M059J (cell line): ENCODE data around the gene MCM5. TPM values are rescaled to one million over a fixed set of nuclear protein-coding genes. Genes with fewer than 3 reads are reported as not detected.

Experiments used
- DNase-seq: peaks from one replicate; pipeline ENCODE4 v3.0.0-alpha.2; 2012; ENCODE audit warnings: low read depth
- total RNA-seq: library from RNA; depleted of rRNA; stranded (reverse); fragments of >200 nt; shearing (Covaris generic); gene quantifications from 2 replicates; pipeline ENCODE4 v1.2.3, GENCODE V29; 2014; rRNA removed

MCM5 gene
- 54.9 and 88.6 TPM in 2 replicates for total RNA-seq

DNA sequence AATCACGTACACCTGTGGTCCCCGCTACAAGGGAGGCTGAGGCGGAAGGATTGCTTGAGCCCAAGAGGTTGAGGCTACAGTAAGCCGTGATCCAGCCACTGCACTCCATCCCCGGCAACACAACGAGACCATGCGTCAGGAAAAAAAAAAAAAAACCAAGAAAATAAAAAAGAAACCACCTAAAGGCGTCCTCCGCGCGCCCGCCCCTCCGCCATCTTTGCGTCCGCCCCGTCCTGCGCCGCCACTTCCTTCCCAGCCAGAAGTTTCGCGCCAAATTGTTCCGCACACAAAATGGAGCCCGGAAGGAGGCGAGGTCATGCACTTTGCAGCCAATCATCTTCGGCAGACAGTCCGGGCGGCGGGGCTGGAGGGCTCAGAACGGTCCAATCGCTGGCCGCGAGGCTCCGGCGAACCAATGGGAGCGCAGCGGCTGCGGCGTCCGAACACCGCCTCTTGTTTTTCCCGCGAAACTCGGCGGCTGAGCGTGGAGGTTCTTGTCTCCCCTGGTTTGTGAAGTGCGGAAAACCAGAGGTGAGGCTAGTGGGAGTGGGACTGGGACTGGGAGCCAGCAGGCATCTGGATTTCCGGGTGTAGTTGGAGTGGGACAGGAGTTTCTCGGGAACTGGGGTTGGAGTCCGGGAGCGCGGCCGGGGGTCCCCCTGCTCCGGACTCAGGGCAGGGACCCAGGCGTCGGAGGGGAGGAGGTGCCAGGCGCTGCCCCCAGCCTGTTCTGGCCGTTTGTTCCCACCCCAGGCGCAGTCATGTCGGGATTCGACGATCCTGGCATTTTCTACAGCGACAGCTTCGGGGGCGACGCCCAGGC is at the start of gene MCM5:
Gene MCM5, plus strand, starts transcription at position 463 of the 823 bp plus-strand sequence. Its CDS starts 299 bp downstream, at position 762.
- DNase-seq = peak; percentile 96

GRCh38 chr22:35350539-35351503 is 49.1 kb upstream of the MCM5 start:
- peak; percentile 84 for DNase-seq

- peak; percentile 25 for DNase-seq
Observed at GRCh38 chr22:35352214-35353111, 47.5 kb upstream of the MCM5 start.

GRCh38 chr22:35353318-35353717 is 46.6 kb upstream of the MCM5 start:
- DNase-seq = no peak

DNA sequence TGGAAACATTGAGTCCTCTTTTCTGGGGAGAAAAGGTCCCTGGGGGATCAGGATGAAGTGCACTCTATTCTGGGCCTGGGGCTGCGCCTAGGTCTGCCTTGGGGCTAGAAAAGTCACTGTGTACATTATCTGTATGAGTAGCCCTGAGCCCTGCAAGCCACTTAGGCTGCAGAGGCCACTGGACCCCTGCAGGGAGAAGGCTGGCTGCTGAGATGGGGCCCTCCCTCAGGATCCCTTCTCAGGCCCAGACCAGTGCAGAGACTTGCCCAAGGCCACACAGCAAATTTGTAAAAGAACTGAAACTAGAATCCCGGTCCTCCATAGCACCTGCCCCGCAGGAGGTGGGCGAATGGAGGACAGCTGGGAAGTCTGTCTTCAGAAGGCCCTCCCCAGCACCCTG is 45.9 kb upstream of the MCM5 start:
- no peak for DNase-seq

GRCh38 chr22:35357883-35358621 is 41.9 kb upstream of the MCM5 start:
- DNase-seq = peak; percentile 96

- peak; percentile 29 for DNase-seq
Observed at GRCh38 chr22:35359380-35360065, 40.4 kb upstream of the MCM5 start.

- no peak for DNase-seq
Observed at GRCh38 chr22:35361001-35361558, 38.9 kb upstream of the MCM5 start.

DNA sequence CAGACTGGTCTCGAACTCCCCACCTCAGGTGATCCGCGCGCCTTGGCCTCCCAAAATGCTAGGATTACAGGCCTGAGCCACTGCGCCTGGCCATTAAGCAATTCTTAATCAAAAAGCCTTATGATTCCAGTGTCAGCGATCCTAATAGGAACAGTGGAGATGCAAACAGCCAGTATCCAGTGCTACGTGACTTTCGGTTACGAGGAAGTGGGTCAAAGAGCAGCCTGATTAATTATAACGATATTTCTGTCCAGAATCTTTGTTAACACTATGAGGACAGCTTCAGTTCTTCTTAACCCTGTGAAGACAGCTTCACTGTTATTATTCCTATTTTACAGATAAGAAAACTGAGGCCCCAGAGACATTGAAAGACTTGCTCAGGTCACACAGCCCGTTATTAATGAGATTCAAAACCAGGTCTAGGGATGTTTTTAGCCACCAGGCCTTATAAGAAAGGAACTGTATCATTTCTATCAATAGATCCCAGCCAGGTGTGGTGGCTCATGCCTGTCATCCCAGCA is 36.3 kb upstream of the MCM5 start:
- no peak for DNase-seq

DNA sequence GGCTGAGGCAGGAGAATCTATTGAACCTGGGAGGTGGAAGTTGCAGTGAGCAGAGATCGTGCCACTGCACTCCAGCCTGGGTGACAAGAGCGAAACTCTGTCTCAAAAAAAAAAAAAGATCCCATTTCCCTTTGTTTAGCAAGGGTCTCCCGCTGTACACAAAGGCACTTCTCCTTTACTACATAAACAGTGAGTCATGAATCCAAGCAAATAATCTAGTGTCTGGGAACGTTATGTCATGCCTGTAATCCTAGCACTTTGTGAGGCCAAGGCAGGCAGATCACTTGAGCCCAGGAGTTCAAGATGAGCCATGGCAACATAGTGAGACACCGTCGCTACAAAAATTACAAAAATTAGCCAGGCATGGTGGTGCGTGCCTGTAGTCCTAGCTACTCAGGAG is 35.7 kb upstream of the MCM5 start:
- peak; percentile 80 for DNase-seq

DNA sequence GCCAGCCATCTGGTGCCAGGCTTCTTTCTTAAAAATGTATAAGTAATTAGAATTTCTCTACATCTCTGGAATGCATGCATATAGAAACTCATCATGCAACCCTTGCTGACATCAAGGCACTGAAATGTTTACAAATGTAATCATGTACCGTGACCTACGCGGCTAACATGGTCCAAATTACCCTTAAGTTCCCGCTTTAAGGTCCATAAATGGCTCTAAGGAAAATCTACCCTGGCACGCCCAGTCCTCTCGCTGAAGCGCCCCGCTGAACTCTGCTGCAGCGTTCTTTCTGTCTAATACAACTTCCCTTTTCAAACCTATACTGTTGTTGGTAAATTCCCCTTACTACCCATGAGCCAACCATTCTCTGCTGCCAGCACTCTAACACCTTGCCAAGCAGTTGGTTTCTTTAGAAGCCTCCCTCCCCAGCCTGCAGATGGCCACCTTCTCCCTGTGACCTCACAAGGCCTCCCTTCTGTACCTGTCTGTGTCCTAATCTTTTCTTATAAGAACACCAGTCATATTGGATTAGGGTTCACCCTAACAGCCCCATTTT is 32.5 kb upstream of the MCM5 start:
- no peak for DNase-seq

DNA sequence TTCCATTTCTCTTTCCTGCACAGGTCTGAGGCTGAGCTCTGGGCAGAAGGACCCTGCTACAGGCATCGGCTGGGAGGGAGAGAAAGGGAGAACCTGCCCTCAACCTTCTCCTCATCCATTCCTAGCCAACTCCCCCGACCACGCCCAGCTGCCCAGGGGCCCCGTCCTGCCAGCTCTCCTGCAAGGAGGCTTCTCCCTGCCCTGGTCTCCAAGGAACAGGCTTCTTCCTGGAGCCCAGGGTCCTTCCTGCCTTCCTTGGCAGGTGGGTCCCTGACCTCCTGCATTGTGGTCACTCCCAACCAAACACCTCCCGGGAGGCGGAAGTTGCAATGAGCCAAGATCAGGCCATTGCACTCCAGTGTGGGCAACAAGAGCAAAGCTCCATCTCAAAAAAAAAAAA is 31.6 kb upstream of the MCM5 start:
- no peak for DNase-seq

DNA sequence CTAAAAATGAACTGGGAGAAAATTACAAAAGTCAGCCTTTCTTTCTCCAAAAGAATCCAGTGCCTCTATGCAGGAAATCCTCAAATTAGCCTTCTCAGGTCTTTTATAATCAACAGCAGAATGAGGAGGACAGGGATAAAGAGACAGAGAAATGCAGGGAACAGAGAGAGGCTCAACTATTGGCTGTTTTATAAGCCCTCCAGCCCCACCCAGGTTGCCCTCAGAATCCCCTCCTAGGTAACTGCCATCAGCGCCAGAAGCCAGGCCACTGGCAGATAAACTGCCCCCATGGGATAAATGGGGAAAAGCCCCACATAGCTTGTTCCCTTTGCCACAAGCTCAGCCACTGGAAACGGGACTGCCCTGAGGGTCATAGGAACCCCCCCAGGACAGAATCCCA is 29.9 kb upstream of the MCM5 start:
- no peak for DNase-seq

DNA sequence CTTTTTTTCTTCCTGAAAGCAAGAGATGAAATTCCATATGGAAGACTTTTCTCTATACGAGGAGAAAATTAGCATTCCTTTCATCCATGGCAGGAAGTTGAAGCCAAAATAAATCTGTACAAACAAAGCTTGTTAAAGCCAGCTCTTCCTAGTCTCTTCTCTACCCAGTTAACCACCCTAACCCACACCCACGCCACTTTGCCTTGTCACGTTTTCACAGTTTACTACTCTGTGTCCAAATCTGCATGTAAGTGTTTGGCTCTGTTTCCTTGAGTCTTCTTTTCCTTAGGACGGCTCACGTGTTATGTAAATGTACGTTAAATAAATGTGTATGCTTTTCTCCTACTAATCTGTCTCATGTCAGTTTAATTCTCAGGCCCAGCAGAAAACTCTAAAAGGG is 26.2 kb upstream of the MCM5 start:
- no peak for DNase-seq

DNA sequence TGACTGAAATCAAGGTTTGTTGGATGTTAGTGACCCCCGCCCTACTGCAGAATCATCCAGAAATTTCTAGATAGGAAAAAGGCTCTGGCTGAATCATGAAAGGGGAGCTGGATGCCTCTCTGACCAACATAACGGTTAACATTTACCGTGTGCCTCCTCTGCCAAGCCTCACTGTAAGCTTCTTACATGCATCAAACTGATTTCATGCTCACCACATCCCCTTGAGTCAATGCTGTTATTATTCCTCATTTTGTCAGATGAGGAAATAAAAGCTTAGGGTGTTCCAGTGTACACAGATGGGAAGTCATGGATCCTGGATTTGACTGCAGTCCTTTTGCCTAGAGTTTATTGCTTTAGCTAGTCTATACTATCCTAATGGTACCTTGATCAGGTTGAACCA is 24.9 kb upstream of the MCM5 start:
- no peak for DNase-seq

GRCh38 chr22:35375526-35375925 is 24.4 kb upstream of the MCM5 start:
- no peak for DNase-seq

GRCh38 chr22:35376728-35377472 is 23.0 kb upstream of the MCM5 start:
- DNase-seq = peak; percentile 94

- DNase-seq = no peak
Observed at GRCh38 chr22:35377735-35378134, 22.2 kb upstream of the MCM5 start.

DNA sequence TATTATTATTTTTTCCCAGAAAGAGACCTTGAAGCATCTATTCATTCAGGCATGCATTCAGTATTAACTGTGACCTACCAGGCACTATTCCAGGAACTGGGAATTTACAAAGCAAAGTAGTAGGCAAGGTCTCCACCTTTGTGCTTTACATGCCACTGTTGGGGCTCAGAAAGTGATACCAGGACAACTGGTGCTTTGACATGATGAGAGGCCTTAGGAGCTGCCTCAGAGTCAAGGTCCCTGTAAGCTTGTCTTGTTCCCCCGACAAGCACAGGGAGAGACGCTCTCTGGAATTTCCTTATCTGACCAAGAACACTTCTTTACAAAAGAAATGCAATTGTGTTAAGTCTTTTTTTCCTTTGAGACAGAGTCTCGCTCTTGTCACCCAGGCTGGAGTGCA is 21.3 kb upstream of the MCM5 start:
- no peak for DNase-seq
